Mucosa of gallbladder (tissue), 1 donor: Measurements from ENCODE around the gene LARGE1. TPM values are rescaled to one million over a fixed set of nuclear protein-coding genes. Genes with fewer than 3 reads are reported as not detected.

ENCODE experiments used
- DNase-seq: peaks from one replicate; pipeline ENCODE4 v3.0.0-alpha.2; 2020; ENCODE audit warnings: low spot score
- total RNA-seq: library from RNA; stranded (reverse); gene quantifications from one replicate; pipeline ENCODE4 v1.2.1, GENCODE V29; 2021
- donor health status: DM: no; HTN: no; CAD: no.

Gene LARGE1
- total RNA-seq, 1 donor from 2014 or later, result 65.6 TPM

DNA sequence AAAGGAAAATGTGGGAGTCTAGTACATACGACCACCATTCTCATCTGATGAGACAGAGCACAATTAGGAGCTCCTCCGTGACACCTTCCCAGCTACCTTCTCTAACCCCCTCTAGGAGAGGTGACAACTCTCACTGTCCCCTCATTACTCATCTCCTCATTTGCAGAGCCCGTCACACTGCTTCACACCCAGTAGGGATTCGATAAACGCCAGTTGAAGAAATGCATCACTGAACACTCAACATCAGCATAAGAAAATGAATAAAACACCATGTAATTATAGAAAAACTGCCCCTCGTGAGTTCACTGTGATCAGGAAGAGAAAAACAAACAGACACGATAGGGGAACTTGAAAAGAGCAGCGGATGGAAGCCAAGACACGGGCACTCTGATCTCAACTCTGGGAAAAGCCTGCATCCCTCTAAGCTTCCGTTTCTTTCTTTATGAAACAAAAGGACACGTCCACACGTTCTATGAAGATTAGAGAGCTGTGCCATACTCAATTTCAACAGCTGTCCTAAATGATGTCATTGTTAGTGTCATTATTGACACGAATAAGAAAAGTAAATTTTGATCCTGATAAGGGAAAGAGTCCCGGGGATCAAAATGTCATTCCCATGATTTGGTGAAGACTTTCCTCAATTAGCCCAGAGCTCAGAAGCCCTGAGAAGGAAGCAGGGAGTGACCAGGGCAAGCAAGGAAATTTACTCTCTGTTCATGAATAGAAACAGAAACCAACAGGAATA is 356.9 kb downstream of the LARGE1 start:
- no peak for DNase-seq

DNA sequence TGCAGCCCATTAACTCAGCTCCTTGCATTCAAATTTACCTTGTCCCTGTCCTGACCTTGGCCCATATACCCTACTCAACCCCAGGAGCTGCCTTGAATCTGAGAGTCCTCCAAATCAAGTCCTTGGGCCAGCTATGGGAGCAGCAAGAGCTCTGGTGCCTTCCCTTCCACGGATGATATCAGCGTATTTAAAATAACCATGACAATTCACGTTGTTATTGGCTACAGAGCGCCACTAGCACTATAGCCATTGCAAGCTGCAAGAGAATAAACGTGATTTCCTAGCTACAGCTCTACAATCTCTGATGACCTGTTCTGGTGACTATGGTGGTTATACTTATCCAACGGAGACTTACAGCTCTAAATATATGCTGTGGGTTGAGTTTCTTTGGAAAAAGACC is 357.8 kb downstream of the LARGE1 start:
- DNase-seq, result no peak

DNA sequence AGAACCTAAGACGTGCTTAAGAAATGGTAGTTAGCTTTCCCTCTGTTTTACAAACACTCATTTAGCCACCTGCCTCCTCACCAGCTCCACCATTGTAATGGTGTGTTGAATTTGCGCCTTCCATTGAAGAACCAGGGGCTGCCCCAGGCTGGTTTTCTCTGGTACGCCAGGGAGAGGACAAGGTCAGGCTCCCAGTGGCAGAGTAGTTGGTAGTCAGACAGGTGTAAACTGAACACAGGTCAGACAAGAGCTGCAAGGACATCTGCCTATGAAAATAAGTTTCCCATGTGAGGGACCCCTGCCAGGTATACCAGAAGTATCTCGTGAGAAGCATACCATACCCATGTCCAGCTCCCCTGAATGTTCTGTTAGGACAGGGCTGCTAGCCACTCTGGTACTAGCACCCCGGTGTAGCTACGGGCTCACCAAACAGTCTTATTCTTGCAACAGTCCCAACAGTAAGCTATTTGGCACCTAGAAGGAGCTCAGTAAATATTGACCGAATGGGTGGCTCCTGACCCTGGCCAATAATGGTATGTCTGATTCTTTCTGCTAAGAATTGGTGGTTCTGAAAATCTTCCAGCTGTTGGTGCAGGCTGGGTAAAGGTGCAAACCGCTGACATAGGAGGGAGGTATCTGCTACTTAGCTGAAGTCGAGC is 359.0 kb downstream of the LARGE1 start:
- DNase-seq, result no peak

DNA sequence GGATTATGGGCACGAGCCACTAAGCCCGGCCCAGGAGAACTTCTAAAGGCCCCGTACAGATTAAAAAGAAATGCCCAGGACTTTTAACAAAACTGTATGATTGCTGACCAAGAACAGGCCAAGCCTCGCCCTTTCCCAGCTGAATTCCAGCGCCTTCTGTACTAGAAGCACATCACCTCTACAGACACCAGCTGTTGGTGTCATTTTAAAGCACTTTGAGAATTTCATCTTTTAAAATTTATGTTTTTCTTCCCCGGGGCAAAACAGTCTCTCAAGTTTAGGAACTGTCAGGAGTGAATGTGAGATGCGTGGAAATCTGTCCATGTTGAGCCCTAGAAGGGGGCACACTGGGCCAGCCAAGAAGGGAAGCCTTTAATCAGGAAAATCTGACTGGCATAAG is 362.4 kb downstream of the LARGE1 start:
- DNase-seq, result no peak

DNA sequence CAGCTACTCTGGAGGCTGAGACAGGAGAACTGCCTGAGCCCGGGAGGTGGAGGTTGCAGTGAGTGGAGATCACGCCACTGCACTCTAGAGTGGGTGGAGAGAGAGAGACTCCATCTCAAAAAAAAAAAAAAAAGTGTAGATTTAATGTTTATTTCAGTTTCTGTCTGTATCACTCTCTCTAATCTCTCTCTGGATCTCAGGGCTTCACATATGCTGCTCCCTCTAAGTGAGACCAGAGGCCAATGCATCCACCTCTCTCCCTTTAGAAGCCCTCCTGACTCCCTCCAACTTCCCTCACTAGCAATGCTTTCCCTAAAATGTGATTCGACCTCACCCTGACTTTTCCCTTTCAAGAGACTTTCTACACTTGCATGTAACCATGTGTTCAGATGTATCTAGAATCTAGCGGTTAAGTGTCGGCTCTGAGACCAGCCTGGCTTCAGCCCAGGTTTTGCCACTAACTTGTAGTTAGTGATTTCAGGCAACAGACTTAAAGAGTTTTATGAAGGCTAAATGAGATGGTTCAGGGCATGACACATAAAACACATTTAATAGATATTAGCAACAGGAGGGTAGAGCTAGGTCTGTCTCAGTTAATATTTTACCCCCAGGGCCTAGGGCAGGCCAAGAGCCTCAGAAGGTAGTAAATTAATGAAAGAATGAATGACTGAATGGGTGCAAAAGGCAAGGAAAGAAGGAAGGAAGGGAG is 364.3 kb downstream of the LARGE1 start:
- no peak for DNase-seq

DNA sequence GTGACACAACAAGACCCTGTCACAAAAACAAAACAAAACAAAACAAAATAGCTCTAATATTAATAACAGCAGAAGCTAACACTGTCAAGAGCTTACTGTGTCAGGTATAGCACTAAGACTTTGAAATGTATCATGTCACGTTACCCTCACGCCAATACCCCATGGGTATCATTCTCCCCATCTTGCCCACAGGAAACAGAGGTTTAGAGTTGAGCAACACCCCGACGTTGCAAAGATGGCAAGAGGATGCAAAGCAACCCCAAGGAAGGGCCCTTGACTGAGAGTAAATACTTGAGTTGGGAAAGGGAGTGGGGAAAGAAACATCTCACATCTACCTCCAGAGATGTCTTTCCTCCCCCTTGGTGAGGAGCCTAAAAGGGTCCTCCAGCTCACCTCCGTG is 366.8 kb downstream of the LARGE1 start:
- DNase-seq, result no peak

DNA sequence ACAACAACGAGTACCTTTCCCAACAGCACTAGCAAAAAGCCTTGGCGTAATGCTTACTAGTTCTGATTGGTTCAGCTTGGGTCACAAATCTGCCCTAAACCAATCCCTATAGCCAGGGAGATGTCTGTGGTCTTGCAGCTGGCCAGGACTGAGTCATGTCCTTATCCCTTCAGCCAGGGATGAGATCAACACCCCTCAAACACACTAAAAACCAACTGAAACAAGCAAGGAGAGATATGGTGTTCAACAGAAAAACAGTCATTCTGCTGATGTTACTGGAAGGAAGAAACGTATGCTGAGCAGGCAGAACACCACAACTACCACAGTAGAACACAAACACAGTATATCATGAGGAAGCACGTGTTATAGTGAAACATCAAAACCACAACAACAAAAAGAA is 375.6 kb downstream of the LARGE1 start:
- DNase-seq, result no peak

DNA sequence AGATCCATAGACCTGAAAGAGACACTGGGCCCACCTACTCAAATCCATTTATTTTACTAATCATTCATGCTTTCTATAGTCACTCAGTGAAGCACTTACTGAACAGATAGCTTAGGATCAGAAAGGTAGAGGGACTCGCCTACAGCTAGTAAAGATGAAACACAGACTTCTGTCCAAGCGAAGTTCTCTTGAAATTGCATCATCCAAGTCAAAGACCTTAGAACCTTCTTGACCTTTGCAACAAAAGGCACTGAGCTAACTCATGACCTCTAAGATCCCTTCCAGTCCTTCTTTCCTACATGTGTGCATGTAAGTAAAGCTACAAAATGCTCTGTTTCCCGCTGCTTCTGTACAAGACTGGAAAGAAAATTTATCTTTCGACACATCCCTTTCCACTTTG is 377.6 kb downstream of the LARGE1 start:
- DNase-seq, result no peak

DNA sequence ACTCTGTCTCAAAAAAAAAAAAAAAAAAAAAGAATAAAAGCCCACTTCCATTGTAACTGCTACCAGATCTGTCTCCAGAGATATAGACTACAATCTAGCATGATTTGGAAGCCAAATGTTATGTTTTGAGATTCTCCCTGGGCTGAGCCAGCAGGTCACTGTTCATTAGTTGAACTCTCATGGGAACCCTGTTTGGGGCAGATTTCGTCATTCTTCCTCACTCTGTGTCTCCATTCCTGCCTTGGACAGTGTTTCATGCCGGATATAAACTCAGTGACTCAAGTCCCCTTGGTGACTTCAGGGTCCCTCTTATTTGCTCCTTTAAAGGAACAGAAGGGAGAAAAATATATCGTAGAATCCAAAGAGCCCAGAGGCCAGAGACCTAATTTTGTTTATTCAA is 378.1 kb downstream of the LARGE1 start:
- DNase-seq, result no peak

DNA sequence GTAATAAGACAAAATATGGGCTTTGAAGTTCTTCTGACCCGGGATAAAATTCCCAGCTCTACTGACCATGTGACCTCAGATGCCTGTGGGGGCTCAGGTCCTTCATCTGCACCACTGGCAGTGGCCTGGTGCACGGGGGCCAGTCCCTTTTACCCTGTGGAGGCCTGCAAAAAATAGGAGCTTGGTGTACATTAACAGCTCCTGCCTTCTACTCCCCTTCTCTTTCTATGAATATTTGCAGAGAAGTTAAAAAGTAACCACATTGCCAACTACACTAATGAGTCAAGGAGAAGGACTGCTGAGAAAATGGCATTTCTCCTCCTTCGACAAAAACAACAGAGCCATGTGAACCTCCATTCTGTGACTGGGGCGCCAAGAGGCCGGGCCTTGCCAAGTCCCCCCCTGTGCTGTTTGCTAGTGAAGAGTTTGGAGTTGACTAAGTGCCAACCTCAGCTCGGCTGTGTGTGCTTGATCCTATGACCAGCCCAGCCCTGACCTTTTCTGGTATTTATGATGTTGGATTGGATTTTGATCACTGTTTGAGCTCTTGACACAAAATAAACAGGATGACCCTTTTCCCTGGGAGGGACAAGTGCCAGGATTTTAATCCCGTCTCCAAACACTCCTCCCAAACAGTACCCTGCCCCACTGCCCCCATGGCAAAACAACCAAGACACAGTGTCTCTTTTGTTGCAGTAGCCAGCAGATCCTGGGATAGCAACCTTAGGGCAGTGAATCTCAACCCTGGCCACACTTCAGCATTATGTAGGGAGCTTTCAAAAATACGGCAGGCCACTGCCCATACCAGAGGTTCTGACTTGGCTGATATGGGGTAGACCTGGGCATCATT is 380.1 kb downstream of the LARGE1 start:
- DNase-seq, result peak; percentile 89

DNA sequence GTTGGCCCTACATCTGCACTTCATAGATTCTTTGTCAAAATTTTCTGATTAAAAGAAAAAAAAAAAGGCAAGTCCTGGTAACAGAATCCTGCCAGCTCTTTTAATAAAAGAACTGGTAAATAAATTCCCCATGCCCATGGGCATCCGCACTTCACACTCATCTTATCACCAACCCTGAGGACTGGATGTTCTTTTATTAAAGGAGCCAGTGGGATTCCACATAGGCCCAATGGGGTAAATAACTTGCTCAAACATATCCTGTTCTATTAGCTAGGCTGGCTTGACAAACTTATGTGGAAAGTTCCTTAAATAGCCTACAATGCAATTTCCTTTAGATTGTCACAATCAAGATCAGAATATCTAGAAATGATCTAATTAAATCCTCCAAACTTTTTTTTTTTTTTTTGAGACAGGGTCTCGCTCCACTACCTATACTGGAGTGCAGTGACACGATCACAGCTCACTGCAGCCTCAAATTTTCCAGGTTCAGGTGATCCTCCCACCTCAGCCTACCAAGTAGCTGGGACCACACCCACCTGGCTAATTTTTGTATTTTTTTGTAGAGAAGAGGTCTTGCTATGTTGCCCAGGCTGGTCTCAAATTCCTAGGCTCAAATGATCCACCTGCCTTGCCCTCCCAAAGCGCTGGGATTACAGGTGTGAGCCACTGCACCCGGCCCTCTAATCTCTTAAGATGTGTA is 380.9 kb downstream of the LARGE1 start:
- no peak for DNase-seq

DNA sequence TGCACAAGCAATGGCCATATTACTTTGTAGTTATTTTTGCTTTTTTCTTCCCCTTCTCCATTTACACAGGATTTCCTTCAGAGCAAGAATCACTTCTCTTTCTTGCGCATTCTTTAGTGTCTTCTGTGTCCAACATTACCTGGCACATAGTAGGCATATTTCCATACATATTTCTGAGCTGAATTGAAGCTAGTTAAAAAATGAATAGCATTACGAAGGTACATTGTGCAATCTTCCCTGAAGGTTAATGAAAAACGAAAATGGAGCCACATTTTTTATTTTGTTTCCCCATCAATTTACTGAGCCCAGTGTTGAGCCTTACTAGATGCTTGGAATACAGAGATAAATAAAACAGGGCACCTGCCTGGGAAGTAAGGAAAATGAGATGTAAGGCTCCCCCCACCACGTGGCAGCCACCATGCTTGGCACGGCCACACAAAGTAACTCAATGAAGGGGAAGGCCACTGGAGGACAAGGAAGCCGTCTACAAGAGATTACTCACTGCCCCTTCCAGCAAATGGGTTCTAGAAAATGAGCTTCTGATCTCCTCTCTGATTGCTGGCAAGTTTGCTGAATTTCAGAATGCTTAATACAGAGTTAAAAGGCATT is 381.9 kb downstream of the LARGE1 start:
- no peak for DNase-seq

DNA sequence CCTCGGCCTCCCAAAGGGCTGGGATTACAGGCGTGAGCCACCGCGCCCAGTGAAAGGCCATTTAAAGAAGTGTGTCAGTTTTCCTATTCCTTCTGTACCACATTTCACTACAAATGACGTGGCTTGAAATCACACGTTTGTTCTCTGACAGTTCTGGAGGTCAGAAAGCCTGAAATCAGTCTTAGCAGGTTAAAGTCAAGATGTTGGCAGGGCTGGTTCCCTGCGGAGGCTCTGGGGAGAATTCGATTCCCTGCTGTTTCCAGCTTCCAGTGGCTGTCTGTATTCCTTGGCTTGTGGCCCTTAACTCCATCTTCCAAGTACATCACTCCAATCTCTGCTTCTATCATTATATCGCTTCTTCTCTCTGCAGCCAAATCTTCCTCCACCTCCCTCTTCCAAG is 383.2 kb downstream of the LARGE1 start:
- DNase-seq, result no peak

DNA sequence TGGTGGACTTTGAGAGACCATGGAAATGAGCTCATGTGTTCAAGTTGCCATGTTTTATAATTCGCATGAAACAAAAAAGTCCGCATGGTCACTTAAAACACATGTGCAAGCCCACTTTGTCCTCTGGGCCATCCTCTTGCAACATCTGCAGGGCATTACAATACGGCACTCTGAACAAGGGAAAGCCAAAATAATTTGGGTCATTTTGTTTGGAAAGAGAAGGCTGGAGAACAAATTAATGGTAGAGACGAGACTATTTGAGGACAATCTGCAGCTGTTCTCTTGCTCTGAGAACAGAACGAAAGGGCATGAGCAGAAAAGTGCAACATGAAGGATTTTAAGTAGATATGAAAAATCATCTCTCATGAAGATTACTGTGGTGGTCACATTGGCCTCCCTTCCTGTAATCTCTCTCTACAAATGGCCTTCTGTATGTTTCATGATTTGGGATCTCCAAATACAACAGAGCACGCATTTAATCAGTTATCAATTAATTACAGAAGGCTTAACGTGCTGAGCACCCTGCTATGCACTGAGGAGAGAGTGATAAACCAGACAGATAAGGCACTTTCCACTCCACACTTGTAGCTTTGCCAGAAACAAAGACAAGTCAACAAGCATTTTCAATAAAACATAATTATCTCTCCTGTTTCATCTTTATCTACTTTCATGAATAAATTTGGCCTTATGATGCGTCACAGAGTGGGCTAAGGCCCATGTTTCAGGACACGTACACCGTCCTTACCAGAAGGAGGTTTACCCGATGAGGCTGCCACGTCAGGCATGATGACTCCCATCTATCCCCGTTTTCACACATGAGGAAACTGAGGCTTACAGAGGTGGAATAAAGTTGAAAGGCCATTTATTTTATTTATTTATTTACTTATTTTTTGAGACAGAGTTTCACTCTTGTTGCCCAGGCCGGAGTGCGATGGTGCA is 384.1 kb downstream of the LARGE1 start:
- DNase-seq, result no peak

DNA sequence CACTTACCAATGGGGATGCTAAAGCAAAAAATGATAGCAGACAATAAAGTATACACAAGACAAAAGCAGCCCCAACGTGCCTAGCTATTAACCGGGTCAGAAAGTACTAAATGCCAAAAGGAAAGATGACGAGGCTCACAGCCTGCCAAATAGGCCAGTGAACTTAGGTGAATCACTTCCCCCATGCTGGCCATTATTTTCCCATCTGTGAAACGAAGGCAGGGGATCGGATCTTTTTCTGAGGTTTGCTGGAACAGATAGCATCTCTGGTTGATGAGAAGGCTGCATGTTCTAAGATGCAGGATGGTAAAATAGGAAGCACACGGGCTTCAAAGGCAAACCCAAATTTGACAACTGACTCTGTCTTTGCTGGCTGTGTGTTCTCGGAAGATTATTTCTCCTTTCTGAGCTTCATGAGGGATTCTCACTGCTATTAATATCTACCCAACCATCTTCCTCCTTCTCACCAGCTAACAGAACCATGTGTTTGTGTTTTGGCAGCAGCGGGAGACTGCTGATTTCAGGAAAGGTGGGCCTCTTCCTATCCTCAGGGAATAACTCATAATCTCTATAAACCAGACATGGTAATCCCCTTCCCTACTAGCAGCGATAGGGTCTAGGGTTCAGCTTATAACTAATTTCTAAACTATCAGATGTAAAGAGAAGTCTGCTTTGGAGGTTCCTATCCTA is 390.7 kb downstream of the LARGE1 start:
- DNase-seq, result no peak

DNA sequence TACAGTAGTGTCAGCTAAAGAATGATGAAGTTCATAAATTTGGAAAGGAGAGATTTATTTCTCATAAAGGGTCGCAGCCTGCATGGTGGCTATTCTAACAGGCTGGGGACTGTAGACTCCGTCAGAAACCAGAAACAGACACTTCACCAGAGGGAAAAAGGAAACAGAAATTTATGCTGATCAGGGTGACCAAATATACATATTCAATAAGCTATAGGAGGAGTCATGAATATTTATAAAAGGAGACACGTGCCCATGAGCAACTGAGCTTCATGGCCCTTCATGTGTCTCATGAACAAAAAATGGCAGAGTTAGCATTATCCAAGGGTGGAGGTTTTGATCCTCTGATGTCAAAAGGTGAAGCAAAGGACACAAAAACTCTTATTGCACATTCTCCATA is 392.1 kb downstream of the LARGE1 start:
- DNase-seq, result no peak

DNA sequence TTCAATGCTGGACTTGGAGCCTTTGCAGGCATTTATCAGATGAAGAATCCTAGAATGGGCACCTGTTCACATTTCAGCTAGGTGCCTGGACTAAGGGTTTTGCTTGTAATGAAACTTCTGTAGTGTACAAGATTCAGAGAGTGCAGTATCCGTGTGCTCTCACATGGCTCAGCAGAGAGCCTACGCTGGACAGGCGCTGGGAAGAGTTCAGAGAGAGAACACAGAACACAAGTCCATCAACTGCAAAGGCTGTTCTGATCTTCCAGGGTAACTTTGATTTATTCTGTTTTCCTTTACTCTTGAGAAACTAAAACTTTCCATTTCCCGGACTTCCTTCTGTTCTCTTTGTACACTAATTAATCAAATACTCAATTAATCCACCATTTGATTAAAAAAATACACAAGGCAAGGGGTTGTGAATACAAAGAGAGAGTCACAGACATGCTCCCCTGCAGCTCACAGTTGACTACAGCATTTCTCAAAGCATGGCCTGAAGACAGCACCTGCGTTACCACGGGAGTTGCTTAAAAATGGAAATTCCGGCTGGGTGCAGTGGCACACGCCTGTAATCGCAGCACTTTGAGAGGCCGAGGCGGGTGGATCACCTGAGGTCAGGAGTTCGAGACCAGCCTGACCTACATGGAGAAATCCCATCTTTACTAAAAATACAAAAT is 393.7 kb downstream of the LARGE1 start:
- no peak for DNase-seq

DNA sequence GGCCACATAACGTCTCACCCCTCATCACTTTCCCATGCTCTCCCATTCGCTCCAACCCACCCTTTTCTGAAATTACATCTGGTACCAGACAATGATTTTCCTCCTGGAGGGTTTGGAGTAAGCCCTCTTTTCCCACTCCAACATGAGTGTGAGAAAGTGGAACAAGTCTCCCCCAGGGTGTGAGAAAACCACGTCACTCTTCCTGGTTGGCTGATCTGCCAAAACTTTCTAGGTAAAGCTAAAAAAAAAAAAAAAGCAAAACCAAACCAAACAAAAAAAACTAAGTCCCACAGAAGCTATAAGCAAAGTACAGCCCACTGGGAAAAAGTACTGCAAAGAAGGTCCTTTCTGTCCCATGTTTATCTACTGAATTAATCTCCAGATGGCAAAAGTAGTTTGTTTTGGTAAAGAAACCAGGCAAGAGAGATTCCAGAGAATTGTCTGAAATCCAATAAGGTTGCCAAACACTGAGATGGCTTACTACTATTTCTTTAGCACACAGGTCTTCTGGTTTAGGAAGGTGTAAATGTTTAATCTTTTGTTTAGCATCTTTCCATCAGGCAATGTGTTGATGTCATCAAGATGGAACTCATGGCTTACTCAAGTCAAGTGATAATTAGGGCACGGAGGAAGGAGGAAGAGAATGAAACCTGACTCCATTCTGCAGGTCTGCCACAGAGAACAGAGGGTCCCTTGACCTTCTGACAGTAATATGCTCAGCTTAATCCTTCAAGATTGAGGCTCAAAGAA is 395.6 kb downstream of the LARGE1 start:
- no peak for DNase-seq
